SJCRH30 (cell line): ENCODE measurements around the gene SDCBP2. TPM values are rescaled to one million over a fixed set of nuclear protein-coding genes. Genes with fewer than 3 reads are reported as not detected.

Experiments
- DNase-seq, 2 experiments: peaks; one replicate each; pipeline ENCODE4 v3.0.0-alpha.2; 2015 to 2020
- H3K27ac ChIP-seq: fragments of 250-450 bp; sonication (Bioruptor Pico); 2 replicates; pipeline ENCODE4 v1.5.1; 2020; ENCODE audit warnings: mild to moderate bottlenecking, moderate library complexity
- H3K27me3 ChIP-seq: fragments of 250-450 bp; sonication (Bioruptor Pico); 2 replicates; pipeline ENCODE4 v1.5.1; 2020; ENCODE audit warnings: mild to moderate bottlenecking, moderate library complexity
- H3K36me3 ChIP-seq: fragments of 250-450 bp; sonication (Bioruptor Pico); 2 replicates; pipeline ENCODE4 v1.5.1; 2020; ENCODE audit warnings: mild to moderate bottlenecking, moderate library complexity
- H3K4me1 ChIP-seq: fragments of 250-450 bp; sonication (Bioruptor Pico); 2 replicates; pipeline ENCODE4 v1.5.1; 2020; ENCODE audit warnings: mild to moderate bottlenecking, moderate library complexity
- H3K4me3 ChIP-seq: fragments of 250-450 bp; sonication (Bioruptor Pico); 2 replicates; pipeline ENCODE4 v1.5.1; 2020; ENCODE audit warnings: mild to moderate bottlenecking, moderate library complexity
- H3K9me3 ChIP-seq: fragments of 250-450 bp; sonication (Bioruptor Pico); replicated peaks from 2 replicates; pipeline ENCODE4 v1.5.1; 2020; ENCODE audit warnings: mild to moderate bottlenecking, moderate library complexity
- total RNA-seq: library from RNA; depleted of rRNA; stranded (reverse); fragments of >200 nt; shearing (Covaris generic); gene quantifications from 2 replicates; pipeline ENCODE4 v1.2.3, GENCODE V29; 2014; rRNA removed

Gene SDCBP2, protein sequence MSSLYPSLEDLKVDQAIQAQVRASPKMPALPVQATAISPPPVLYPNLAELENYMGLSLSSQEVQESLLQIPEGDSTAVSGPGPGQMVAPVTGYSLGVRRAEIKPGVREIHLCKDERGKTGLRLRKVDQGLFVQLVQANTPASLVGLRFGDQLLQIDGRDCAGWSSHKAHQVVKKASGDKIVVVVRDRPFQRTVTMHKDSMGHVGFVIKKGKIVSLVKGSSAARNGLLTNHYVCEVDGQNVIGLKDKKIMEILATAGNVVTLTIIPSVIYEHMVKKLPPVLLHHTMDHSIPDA
- 0.71 TPM in 2 replicates for total RNA-seq

DNA sequence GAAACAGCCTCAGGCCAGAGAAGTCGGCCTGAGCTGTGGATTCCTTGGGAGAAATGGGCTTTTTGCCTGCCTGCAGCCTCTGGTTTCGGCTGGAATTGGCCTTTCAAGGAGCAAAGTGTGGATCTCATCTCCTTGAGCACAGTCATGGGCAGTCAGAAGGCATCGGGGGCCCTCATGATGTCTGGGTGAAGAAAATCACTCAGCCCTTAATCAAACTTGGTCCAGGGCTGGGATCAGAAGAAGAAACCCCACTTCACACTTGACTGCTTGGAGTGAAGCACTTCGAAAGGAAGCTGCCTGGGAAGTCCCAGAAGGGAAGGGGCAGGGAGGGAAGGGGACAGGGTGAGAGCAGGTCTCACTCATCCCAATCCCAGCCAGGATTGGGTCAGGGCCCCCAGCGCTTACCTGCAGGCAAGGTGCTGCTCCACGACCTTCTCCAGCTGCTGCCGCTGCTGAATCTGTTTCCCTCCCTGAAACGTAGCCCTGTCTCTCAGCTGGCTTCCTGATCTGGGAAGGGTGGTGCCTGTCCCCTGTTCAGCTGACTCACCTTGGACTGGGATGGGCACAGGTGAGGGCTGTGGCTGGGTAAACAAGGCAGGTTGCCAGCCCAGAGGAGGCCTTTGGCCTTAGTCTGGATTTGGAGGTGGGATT, at the start of gene SDCBP2:
Gene SDCBP2 (minus strand): TSS at position 460 of the 651 bp plus-strand sequence. CDS start 8,723 bp downstream, outside the sequence.
- peaks cover 5% of the 10 kb centered on the region; the same call in 1 of the 2 replicates for H3K4me1 ChIP-seq

DNA sequence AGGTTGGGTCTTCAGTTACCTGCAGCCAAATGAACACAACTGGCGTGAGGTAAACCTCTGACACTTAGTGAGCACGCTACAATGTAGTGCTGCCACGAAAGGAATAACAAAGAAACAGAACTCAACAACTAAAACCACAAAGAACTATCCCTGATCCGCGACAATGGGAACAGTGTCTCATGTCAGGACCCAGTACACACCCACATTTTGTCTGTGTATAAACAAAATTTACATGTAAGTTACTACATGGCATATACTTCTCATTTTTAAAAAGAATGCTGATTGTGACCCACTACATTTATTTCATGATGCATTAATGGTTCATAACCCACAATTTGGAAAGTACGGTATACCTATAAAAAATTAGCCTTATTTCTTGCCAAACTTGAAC, 49.8 kb upstream of the SDCBP2 start:
- Histone ChIP-seq H3K36me3 (peaks cover 10% of the 10 kb centered on the region; the same call in 1 of the 2 replicates), H3K9me3 (no peaks in the 10 kb centered on the region), H3K4me1 (peaks cover 11% of the 10 kb centered on the region; the same call in 1 of the 2 replicates), H3K4me3 (no peak overlapping the region), H3K27me3 (no peaks in the 10 kb centered on the region), H3K27ac (no peak overlapping the region)
- DNase-seq = no peak

More for the DNA sequence above, at the start of gene SDCBP2:
- no peaks in the 10 kb centered on the region for H3K9me3 ChIP-seq
- no peaks in the 10 kb centered on the region; the same call in 1 of the 2 replicates for H3K36me3 ChIP-seq
- no peak for DNase-seq
- no peak within 1 kb of the TSS for H3K27ac ChIP-seq
- no peak within 1 kb of the TSS for H3K4me3 ChIP-seq
- no peaks in the 10 kb centered on the region for H3K27me3 ChIP-seq

DNA sequence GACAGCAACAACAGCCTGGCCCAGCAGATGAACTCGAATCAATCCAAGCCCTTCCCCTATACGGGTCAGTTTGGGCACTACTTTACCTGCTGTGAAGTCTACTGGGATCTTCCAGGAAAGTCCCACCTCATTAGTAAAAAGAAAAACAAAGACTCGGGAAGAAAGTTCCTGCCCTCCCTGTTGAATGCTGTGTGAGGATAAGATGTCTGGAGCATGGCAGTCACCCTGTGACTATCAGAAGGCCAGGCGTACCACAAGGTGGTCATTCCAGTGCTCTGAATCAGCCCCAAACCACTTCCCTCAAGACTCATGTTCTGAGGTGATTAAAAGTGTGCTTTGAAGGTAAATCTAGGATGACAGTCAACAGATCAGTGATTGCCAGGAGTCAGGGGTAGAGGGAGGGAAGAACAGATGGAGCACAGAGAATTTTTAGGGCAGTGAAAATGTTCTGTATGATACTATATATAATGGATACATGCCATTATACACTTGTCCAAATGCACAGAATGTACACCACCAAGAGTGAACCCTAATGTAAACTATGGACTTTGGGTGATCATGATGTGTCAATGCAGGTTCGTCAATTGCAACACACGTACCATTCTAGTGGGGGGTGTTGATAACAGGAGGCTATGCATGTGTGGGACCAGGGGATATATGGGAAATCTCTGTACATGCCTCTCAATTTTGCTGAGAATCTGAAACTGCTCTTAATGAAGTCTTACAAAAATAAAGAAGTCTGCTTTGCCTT, 49.2 kb upstream of the SDCBP2 start:
- H3K27ac ChIP-seq = no peak overlapping the region

DNA sequence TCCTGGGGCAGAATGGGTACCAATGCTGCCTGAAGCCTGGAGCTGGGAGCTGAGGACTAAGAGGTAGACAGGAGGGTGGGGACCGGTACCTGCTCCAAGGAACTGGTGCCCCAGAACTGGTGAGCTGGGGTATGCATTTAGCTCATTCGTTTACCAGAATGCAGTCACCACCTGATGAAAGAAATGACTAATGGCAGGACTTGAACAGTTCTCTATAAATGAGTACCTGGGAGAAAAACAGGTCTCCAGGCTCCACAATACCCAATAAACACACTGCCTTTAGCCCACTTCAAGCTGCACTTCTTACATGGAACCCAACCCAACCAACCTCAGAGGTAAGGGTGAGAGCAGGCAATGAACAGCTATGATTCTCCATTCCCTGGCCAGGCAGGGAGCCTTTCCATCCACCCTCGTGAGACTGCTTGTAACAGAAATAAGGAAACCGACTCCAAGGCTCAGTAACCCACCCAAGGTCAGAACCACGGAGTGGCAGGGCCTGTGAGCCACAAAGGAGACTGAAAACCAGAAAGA, 48.5 kb upstream of the SDCBP2 start:
- H3K27ac ChIP-seq = no peak overlapping the region
- no peak for DNase-seq
- peaks cover 14% of the 10 kb centered on the region; the same call in 1 of the 2 replicates for H3K4me1 ChIP-seq
- peaks cover 14% of the 10 kb centered on the region for H3K36me3 ChIP-seq
- no peaks in the 10 kb centered on the region for H3K27me3 ChIP-seq
- H3K4me3 ChIP-seq = no peak overlapping the region
- no peaks in the 10 kb centered on the region for H3K9me3 ChIP-seq

More for the DNA sequence above, 49.2 kb upstream of the SDCBP2 start:
- H3K27me3 ChIP-seq = no peaks in the 10 kb centered on the region
- peaks cover 11% of the 10 kb centered on the region; the same call in 1 of the 2 replicates for H3K4me1 ChIP-seq
- H3K9me3 ChIP-seq = no peaks in the 10 kb centered on the region
- DNase-seq = no peak
- H3K4me3 ChIP-seq = no peak overlapping the region
- H3K36me3 ChIP-seq = peaks cover 10% of the 10 kb centered on the region; the same call in 1 of the 2 replicates

DNA sequence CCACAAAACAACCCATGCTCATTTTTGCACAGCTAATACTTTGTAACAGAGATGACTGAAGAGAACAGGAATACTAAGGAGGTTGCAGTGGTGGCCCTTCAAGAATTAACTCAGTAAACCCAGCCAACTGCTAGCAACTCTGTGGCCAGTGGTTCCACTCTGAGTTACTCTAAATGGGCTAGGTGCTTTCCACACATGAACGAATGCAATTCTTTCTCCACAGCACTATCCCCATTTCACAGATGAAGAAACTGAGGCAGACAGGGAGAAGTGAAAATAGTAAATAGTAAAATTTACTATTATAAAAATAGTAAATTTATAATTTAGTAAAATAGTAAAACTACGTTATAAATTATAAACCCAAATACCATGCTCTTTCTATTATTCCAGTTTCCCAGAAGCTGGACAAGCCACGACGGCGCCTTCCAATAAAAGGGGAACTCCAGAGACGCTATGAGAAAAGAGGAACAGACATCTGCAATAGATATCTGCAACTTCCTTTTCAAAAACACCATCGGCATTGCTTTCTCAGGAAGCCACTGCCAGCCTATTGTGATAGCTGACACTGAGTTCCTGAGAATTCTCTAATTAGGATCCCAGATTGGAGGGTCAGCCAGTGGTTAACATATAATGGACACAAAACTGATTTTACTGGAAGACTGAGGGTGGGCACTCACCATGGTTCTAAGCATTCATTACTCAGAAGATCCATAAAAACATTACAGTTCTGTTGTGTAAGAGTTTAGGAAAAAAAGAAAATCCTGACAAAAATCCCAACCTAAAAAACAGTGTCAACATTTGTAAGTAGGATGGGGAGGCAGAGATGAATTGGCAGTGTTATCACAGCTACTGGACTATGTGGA, 47.7 kb upstream of the SDCBP2 start:
- no peaks in the 10 kb centered on the region for H3K27me3 ChIP-seq
- no peaks in the 10 kb centered on the region for H3K9me3 ChIP-seq
- peaks cover 14% of the 10 kb centered on the region for H3K36me3 ChIP-seq
- H3K4me3 ChIP-seq = no peak overlapping the region
- DNase-seq = no peak
- no peak overlapping the region for H3K27ac ChIP-seq
- peaks cover 19% of the 10 kb centered on the region; the same call in 1 of the 2 replicates for H3K4me1 ChIP-seq

DNA sequence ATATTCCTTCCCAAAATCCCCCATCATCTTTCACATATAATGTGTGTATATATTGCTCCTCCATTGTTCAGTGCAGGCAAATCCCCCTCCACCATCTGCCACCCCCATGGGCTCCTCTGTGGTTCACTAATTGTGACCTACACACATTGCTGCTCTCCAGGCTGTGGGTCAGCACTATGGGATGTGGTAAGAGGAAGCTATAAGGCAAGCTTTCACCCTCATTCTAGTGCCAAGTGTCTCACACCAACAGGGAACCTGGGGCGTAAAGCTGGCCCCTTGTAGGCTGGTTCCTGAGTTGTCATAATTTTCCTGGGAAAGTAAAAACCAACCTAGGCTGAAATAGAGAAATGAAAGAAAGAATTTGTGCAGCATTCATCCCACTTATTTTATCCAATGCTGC, 47.1 kb upstream of the SDCBP2 start:
- no peak overlapping the region for H3K4me3 ChIP-seq
- no peak overlapping the region for H3K27ac ChIP-seq
- H3K4me1 ChIP-seq = peaks cover 23% of the 10 kb centered on the region
- DNase-seq = no peak
- H3K36me3 ChIP-seq = peaks cover 14% of the 10 kb centered on the region
- no peaks in the 10 kb centered on the region for H3K9me3 ChIP-seq
- no peaks in the 10 kb centered on the region for H3K27me3 ChIP-seq

DNA sequence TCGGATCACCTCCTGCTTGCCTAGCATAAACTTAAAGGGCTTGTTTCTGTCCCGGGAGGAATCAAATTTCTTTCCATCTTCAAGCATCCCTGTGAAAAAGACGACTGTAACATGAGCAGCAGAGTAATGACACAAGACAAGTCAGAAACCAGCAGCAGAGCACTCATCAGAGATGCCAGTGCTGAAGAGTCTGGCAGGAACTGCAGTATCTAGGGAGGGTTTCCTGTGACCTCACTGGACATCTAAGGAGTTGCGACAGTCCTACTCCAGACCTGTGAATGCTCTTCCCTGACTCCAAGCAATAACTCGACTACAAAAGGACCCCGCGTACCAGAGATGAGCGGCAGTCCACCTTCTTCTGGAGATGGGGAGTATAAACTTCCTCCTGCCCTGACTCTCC, 46.6 kb upstream of the SDCBP2 start:
- no peaks in the 10 kb centered on the region for H3K27me3 ChIP-seq
- H3K36me3 ChIP-seq = peaks cover 15% of the 10 kb centered on the region
- H3K4me1 ChIP-seq = peaks cover 28% of the 10 kb centered on the region
- H3K4me3 ChIP-seq = no peak overlapping the region
- no peak overlapping the region for H3K27ac ChIP-seq
- peak in 1 of 2 experiments; percentile 39 for DNase-seq
- H3K9me3 ChIP-seq = no peaks in the 10 kb centered on the region

DNA sequence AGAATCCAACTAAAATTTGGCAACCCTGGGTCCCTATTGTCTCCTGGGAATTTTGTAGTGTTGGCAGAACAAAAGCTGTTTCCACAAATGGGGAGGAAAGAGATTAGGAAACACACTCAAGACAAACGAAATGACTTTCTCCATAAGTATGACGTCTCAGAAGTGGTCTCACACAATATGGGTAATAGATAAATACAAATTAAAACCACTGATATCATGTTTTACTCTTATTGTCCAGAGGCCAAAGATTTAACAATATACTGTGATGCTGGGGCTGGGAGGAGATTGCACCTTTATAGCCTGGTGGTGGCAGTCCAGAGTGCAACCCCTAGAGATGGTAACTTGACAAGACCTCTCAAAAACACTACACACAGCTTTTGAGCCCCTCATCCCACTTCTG, 45.3 kb upstream of the SDCBP2 start:
- DNase-seq = no peak

DNA sequence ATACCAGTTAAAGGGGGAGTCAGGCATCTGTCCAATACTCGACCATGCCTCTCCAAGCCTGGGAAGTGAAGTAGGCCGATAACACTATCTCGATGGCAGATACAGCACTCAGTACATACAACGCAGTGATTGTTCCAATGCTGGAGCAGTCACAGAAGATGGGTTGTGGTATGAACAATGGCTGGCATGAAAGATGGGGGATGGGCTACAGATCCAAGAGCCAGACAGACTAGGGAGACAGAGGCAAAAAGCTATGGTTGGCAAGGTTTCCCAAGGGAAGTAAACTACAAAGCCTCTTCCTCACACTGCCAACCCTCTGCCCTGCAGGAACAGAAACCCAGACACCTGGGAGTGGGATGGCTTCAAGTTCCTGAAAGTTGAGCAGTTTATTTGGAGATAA, 44.7 kb upstream of the SDCBP2 start:
- H3K4me3 ChIP-seq = no peak overlapping the region
- no peak for DNase-seq
- H3K4me1 ChIP-seq = peaks cover 38% of the 10 kb centered on the region
- H3K27ac ChIP-seq = no peak overlapping the region
- H3K9me3 ChIP-seq = no peaks in the 10 kb centered on the region
- H3K27me3 ChIP-seq = no peaks in the 10 kb centered on the region
- H3K36me3 ChIP-seq = peaks cover 19% of the 10 kb centered on the region

More for the DNA sequence above, 45.3 kb upstream of the SDCBP2 start:
- no peaks in the 10 kb centered on the region for H3K9me3 ChIP-seq
- H3K36me3 ChIP-seq = peaks cover 19% of the 10 kb centered on the region
- no peaks in the 10 kb centered on the region for H3K27me3 ChIP-seq
- H3K4me1 ChIP-seq = peaks cover 34% of the 10 kb centered on the region
- no peak overlapping the region for H3K4me3 ChIP-seq
- no peak overlapping the region for H3K27ac ChIP-seq

DNA sequence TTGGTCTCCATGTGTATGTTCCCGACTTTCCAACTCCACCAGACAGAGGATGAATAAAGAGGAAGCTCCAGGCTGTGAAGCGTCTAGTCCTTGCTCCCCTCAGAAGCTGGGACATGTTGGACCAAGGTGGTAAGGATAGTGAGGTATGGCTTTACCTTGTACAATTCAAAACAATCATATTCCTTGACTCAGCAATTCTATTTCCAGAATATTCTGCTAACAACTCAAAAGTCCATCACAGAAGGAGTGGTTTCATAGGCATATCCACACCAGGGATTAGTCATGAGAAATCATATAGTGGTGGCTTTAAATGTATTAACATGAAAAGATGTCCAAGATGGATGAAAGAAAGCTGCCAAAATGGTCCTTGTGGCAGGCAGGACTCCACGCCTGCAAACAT, 44.1 kb upstream of the SDCBP2 start:
- Histone ChIP-seq H3K36me3 (peaks cover 22% of the 10 kb centered on the region), H3K9me3 (no peaks in the 10 kb centered on the region), H3K4me1 (peaks cover 40% of the 10 kb centered on the region), H3K4me3 (no peak overlapping the region), H3K27me3 (no peaks in the 10 kb centered on the region), H3K27ac (no peak overlapping the region)
- no peak for DNase-seq

DNA sequence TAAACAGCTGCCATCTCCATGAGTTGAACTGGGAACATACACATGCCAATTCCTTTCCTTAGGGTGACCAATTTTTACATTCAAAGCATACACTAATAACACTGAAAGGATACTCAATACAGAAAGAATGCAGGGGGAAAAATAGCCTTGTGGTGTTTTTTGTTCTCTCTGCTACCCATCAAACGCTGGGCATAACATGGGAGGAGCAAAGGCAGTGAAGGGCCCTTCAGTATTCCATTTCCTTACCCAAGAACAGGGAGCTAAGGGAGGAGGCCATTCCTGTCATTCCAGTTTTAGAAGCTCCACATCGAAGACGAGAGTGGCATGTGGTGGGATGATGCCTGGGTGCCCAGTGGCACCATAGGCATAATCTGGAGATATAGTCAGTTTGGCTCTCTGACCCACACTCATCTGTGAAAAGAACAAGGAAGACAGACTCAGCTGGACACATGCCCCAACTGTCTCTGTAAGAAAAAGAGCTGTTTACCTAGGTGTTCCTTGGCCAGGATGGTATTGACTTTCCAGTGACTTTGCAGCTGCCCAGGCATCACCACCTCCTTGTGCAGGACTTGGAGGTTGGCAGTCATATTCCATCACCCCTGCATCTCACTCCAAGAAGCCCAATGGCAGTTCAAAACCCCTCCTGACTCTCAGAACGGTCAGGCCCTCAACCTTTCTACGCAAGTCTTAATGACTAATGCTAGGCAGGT, 43.0 kb upstream of the SDCBP2 start:
- H3K27ac ChIP-seq = peak overlapping the region; percentile 14; the same call in 1 of the 2 replicates
- no peak overlapping the region for H3K4me3 ChIP-seq
- H3K27me3 ChIP-seq = no peaks in the 10 kb centered on the region
- peaks cover 29% of the 10 kb centered on the region for H3K36me3 ChIP-seq
- H3K9me3 ChIP-seq = no peaks in the 10 kb centered on the region
- no peak for DNase-seq
- H3K4me1 ChIP-seq = peaks cover 40% of the 10 kb centered on the region

DNA sequence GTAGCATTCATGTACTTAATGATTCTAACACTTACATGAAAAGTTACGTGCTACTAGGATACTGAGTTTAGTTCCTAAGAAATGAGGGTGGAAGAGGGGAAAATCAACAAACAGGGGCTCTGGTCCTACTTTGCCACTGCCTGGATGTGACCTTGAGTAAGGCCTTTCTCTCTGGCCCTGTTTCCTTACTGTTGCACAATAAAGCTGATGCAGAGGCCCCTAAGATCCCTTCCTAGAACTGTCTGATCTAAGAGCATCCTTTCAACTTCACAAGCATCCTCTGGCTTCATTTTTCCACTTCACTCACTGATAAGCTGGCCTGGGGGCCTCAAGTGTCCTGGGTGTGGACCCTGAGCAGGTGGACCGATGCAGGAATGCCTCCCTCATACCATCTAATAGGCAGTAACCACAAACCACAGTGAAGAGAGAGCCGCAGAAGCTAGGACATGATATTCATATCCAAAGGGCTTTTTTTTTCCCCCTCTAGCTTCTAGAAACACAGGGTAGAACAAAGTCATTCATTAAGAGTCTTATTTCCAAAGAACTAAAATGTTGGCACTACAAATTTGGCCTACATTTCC, 42.4 kb upstream of the SDCBP2 start:
- Histone ChIP-seq H3K4me3 (no peak overlapping the region), H3K9me3 (no peaks in the 10 kb centered on the region), H3K36me3 (peaks cover 32% of the 10 kb centered on the region), H3K27me3 (no peaks in the 10 kb centered on the region), H3K4me1 (peaks cover 40% of the 10 kb centered on the region), H3K27ac (peak overlapping the region; percentile 6; the same call in 1 of the 2 replicates)
- peak; percentile 47 to 53 for DNase-seq

DNA sequence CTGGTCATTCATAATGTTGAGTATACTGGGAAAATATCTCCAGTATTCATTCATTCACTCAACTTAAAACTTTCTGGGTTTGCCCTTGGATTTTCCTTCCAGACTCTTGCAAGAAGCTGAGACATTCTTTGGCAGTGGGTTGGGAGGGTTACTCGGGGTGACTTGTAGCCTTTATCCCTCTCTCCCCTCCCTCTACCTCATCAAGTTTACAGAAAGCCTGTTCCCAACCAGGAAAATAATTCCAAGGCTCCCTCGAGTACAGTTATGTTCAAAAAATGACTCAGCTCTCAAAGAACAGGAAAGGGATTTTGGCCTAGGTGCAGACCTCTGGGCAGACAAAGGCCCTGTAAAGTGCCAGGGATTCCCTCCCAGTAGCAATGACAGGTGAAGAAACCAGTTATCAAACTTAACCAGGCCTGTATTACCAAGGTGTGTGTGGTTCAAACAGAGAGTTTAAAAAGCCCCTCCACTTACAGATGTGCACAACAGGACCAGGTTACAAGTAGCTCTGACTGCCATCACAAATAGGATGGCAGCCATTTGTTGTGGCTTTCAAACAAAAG, 41.7 kb upstream of the SDCBP2 start:
- no peaks in the 10 kb centered on the region for H3K9me3 ChIP-seq
- peaks cover 37% of the 10 kb centered on the region for H3K4me1 ChIP-seq
- no peak for DNase-seq
- H3K27me3 ChIP-seq = no peaks in the 10 kb centered on the region
- H3K36me3 ChIP-seq = peaks cover 33% of the 10 kb centered on the region
- H3K27ac ChIP-seq = no peak overlapping the region
- H3K4me3 ChIP-seq = no peak overlapping the region
